ENCODE results near the gene WSB2.

Gene WSB2

DNA sequence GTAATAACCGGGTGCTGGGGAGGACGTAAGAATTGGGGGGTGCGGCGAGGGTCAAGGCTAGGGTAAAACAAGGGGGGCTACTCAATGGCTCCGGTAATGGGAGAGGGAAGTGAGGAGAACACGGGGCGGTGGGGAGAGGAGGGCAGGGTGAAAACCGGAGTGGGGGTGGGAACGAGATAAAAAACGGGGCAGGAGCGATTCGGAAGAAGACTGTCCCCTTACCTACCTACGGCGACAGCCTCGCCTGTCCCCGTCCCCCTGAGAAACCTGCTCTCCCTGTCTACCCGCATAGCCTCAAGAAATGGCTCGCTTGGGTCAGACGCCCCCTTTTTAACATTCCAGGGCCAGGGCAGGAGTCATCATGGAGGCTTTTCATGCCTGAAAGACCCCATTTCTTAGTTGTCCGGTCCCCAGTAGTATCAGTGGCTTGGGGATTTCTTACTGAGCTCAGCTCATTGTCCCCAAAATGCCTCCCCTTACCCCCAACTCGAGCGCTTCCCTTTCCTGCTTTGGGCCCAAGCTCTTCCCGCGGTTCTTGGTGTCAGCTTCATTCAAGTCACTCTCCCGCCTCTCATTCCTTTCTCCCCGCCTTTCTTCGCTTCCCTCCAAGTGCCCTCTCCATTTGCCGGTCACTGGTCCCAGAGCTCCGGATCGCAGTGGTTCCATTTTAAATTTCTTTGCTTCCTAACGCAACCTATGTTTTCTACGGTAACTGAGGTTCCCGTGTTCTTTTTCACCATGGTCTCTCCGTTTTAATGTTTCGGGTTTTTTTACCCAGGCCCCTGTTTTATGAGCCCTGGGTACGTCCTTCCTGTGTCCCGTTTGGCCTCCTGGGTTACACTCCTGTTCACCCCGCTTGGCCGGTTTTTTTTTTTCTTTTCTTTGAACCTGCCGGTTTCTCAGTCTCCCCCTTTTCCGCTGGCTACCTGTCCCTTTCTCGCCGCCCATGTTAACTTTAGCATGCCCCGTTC, 1.2 kb upstream of the WSB2 start:
- DNase-seq, result peak; percentile 74

DNA sequence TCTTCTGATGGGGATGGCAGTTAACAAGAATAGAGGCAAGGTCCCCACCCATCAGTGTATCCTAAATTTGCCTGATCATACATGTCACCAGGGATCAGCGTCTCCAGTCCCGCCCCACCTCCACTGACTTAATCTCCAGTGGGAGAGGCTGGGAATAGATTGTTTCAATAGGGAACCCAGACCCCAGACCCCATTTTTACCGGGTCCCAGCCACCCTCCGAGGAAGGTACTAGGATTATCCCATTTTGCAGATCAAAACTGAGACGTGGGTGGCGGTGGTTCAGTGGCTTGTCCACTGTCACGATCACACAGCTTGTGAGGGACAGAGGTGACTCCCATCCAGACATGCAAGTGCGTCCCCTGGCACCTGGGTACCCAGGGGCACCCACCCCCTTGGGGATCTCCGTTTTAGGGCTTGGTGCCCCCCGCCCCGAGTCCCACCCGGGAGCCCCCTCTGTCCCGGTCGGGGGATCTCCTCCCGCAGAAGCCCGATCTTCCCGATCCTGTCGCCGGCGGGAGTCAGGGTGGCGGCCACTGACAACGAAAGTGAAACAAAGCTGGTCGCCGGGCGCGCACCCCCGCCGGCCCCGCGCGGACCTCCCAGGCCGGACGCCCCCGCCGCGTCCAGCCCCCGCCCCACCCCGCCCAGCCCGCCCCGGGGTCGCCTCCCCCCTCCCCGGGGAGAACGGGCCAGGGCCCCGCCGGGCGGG, 523 bp downstream of the WSB2 start:
- DNase-seq, result no peak

DNA sequence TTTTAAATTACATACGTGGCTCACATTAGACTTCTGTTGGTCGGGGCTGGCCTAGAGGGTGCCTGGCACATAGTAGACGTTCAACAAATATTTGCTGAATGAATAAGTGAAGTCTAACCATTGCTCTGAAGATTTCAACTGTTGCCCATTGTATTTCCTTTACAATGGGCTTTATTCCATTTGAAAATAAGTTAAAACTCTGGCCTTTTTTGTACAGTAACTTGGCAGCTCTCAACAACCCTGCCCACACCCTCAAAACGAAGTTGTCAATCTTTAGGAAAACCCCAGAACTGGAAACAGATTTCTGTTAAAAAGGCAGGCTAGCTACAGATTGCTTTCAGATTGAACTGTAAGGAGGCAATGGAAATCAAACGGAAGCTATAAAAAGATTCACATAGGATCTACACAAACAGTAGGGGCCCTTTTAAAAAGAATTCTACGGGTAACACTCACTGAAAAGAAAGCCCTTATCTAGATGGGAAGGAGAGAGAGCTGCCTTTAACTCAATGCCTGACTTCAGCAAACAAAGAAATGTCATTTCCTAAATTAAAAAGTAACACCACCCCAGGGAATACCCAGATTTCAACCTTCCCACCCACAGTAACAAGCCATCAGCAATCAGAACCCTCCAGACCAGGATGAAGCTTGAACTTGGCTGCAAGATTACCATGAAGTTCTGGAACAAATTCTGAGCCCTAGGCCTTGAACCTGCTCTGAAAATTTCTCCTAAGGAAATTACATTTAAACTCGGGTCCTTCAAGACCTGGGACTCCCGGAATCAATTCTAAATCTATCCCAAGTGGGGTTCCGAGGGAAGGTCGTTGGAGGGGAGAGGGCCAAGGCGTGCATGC, 1.4 kb downstream of the WSB2 start:
- no peak for DNase-seq

DNA sequence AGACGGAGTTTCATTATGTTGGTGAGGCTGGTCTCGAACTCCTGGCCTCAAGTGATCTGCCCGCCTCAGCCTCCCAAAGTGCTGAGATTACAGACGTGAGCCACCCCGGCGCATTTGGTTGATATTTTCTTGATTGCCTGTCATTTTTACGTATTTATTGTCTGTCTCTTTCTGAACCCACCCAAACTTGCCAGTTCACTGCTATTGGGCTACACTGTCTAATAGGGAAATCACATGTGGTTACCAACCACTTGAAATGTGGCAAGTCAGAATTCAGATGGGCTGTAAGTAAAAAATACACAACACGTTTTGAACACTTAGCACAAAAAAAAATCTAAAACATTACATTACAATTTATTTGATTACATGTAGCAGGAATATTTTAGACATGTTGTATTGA, 2.1 kb downstream of the WSB2 start:
- no peak for DNase-seq

DNA sequence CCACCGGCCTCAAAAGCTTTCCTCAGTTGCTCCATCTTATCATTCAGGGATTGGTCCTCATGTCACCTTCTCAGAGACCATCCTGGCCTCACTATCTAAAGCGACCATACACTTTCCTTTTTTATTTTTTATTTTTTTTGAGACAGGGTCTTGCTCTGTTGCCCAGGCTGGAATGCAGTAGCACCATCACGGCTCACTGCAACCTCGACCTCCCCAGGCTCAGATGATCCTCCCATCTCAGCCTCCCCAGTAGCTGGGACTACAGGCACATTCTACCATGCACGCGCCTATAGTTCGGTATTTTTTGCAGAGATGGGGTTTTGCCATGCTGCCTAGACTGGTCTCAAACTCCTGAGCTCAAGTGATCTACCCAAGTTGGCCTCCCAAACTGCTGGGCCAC, 2.8 kb downstream of the WSB2 start:
- no peak for DNase-seq

DNA sequence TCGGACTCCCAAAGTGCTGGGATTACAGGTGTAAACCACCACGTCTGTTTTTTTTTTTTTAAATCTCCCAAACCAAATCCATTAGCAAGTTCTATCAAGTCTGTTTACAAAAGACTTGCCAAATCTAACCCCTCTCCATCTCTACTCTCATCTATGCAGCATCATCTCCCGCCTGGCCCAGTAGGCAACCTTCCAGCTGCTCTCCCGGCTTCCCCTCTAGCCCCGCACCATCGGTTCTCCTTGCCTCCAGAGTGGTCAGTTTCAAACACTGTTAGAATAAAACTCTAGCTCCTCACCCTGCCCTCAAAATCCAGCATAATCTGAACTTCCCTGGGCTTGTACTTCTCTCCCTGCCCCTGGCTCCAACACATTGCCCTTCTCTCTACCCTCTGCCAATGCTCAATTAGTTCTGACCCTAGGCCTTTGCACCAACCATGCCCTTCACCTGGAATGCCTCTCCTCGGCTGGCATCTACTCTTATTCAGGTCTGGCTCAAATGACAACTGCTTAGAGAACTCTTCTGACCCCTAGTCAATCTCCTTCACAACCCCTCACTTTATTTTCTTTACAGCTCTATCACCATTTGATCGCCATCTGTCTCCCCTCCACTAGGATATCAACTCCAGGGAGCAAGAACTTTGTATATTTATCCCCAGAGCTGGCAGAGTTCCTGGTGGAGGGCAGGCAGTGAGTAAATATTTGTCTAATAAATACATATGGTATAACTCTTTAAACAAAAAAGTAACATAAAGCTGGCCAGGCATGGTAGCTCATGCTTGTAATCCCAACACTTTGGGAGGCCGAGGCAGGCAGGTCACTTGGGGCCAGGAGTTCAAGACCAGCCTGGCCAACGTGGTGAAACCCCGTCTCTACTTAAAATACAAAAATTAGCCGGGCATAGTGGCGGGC, 4.9 kb downstream of the WSB2 start:
- no peak for DNase-seq

DNA sequence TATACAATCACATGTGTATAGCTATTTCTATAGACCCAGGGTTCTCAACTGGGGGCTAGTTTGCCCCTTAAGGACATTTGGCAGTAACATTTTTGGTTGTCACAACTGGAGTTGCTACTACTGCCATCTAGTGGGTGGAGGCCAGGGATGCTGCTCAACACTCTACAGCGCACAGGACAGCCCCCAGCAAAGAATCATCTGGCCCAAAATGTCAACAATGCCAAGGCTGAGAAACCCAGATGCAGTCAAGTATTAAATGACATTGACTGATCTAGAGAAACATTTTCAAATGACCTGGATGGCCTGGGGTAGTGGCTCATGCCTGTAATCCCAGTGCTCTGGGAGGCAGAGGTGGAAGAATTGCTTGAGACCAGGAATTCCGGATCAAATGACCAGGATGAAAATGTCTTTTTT, 5.8 kb downstream of the WSB2 start:
- peak; percentile 37 for DNase-seq

DNA sequence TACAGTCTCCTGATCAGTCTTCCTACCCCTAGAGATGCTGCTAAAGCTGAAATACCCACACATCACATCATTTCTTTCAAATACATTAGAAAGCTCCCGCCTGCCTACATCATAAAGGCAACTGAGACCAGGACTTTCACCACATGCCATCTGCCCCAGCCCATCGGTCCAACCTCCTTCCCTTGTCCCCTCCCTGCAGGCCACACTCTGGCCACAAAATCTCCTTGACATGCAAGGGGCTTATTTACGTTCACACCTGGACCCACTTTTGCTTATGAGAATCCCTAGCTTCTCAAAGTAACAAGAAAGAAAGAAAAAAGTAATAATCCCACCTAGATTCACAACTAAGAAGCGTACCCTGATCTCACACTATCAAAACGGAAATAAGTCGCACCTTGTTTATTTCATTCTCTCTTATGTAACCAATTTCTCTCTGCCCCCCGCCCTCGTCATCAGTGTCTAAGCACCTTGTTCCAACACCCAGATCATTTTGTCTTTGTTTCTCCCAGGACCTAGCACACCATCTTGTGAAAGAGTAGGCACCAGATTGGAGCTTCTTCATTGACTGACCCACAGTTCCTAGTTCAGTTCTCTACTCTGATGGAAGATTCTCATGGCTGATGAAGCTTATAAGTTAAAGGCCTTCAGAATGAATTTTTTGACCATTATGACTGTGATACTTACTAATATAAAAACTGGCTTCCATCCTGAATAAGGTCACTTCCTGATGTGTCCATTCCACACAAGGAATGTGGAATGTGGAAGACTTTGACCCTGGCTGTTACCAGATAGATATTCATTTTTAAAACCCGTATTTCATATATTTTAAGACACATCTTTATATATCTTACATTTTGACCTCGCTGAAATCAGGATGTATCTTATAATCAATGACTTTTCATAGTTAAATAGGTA, 7.7 kb downstream of the WSB2 start:
- no peak for DNase-seq

DNA sequence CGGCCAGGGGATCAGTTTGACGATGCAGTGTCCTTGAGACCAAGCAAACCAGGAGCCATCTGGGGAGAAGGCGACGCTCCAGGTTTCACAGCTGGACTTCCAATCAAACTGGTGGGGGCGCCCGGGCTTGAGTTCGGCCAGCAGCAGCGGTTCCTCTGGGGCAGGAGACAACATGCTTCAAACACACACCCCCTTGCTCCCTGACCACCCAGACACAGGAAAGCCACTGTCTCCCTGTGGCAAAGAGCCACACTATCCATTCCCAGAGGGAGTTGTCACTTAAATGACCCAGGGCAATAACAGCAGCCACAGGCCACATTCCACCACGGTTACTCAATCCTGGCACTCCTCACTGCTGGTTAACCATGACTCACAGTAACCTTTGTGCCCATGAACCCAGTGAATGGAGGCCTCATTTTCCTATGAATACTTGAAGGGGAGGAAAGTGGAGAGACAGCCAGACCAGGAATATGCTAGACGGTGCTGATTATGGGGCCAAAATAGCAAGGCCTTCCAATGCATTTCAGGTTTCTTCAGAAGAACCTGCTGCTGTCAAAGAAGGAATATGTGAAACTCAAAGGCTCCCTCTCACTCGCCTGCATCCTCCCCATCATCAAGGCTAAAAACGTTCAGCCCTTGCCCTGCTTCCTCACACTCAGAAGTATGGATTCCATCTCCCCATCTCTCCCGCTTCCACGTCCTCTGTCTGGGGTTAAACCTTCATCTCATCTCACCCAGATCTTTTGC, 8.5 kb downstream of the WSB2 start:
- no peak for DNase-seq

DNA sequence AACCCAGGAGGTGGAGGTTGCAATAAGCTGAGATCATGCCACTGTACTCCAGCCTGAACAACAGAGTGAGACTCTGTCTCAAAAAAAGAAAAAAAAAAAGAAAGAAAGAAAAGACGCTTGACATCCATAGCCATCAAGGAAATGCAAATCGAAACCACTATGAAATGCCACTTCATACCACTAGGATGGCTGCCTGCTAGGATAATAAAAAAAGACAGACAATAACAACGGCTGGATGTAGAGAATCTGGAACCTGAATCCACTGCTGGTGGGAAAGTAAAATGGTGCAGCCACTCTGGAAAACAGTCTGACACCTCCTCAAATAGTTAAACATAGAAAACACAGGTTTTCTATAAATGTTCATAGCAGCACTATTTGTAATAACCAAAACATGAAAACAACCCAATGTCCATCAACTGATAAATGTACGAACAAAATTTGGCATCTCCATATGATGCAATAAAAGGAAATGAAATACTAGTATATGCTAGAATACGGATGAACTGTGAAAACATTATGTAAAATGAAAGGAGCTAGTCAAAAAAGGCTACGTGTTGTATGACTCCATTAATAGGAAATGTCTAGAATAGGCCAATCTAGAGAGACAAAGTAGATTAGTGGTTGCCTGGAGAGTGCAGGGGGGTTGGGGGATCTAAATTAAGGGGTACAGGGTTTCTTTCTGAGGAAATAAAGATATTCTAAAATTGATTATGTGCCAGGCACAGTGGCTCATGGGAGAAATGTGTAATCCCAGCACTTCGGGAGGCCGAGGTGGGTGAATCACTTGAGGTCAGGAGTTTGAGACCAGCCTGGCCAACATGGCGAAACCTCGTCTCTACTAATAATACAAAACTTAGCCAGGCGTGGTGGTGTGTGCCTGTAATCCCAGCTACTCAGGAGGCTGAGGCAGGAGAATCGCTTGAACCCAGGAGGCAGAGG, 9.7 kb downstream of the WSB2 start:
- DNase-seq, result no peak

DNA sequence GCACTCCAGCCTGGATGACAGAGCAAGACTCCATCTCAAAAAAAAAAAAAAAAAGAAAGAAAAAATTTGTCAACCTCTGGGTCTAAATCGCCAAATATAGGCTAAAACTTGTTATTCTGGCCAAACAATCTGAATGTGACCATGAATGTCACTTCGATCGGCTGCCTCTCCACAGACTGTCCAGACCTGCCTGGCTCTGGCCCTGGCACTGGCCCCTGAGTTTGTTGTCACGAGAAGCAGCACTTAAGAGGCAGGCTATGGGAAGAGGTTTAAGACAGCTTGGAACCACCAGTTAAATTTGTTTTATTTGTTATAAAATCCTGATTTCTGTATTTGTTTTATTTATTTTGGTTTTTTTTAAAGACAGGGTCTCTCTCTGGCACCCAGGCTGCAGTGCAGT, 14.5 kb downstream of the WSB2 start:
- DNase-seq, result no peak

DNA sequence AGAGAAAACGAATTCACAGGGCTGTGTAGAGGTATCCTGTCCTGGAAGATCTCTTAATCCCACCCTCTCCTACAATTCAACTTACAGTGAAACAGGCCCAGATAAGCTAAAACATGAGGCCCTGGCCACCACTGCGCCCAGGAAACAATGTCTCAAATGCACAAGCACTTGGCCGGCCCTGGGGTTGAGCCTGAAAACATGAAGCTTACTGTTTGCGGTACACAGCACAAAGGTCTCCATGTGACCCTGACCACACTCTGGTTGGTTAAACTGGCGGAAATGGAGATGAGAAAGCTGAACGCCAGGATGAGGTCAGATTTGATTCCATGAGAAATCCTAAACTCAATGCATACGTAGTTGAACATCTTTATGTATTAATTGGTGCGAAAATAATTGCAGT, 16.4 kb downstream of the WSB2 start:
- no peak for DNase-seq

DNA sequence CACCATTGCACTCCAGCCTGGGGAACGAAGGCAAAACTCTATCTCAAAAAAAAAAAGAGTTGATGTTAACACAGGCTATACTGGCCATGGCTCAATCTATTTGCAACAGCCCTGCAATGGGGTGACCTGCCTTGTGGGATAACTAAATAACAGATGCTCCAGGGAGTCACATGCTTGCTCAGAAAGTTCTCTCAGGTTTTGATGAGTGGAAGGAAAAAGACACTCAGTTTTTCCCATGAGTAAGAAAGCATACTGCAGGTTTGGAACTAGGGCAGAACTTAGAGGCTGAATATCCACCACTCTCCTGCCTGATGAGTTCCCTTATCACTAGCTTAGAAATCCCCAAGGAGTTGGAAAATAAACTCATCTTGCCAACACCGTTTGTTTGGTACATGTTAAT, 16.9 kb downstream of the WSB2 start:
- no peak for DNase-seq

DNA sequence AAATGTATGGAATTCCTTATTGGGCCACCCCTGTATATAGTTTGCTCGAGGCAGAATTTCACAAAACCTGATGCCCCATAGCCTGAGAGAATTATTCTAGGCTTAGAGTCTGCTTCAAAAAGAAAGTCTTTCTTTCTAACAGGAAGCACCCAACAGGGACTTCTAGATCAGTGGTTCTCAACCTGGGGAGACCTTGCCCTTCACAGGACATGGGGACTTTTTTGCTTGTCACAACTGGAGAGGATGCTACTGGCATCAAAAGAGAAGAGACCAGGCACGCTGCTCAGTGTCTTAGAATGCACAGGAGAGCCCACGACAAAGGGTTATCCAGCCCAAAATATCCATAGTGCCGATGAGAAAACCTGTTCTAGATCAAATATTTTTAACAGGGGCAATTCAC, 18.9 kb downstream of the WSB2 start:
- DNase-seq, result no peak

DNA sequence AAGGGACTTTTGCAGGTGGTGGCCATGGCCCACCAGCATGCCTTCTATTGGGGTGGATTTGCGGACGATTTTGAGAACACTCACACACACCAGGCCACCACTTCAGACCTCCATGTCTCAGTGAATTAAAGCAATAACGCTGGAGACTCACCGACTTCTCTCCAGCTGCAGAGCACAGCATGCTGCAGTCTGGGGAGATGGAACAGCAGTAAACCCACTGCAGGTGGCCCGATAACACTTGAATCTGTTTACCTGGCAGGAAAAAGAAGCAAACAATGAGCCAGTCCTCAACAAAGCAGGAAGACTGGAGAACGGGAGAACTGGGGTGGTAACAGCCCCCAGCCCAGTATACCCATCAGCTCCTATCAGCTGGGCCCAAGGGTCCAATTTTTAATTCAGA, 22.8 kb downstream of the WSB2 start:
- DNase-seq, result peak; percentile 21

DNA sequence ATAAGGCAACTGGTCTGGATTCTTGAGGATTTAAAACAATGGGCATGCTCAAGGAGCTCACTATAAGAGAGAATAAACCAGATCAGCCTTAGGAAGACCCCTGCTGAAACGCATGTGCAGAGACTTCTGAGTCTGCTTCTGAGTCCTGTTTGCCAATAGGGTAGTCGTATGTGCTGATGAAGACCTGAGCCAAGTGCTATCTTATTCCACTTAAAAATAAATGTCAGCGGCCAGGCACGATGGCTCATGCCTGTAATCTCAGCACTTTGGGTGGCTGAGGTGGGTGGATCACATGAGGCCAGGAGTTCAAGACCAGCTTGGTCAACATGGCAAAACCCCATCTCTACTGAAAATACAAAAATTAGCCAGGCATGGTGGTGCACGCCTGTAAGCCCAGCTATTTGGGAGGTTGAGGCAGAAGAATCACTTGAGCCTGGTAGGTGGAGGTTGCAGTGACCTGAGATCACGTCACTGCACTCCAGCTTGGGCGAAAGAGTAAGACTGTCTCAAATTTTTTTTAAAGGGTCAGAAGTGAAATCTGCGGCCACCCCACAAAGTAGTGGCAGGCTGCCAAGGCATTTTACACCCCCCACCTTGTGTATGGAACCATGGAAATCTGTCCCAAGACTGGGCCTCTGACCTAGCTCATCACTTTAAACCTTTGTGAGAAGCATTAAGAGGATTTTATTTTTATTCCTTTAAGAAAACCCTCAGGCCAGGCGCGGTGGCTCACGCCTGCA, 24.1 kb downstream of the WSB2 start:
- no peak for DNase-seq

DNA sequence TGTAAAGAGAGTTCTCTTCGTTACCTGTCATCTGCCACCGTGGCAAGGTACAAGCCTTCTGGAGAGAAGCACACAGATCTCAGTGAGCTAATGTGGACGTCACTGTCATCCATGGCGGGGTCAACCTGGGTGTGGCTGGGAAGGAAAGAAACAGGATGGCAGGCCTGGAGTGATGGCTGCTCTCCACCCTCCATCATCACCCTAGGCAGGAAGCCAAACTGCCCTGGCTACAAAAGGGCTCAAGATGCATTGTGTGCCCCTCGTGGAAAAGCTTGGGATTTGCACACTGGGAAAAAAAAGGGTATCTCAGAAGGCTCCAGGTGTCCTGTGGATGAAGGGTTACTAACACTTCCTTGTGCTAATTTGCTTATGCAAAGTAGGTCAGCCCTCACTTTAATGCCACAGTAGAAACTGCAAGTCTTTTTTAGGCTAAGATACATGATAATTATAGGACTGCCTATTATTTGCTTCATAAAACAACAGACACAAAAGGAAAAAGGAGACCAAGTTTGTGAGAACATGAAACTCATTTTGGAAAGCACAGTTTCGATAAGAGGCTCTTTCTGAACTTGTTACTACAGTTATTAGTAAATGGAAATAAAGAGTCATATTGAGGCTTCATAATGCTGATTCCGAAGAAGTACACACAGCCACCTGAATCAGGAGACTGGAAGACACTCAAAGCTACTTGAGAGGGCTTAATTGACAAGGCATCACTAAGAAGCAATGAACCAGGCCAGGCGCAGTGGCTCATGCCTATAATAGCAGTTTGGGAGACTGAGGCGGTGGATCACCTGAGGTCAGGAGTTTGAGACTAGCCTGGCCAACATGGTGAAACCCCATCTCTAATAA, 25.6 kb downstream of the WSB2 start:
- DNase-seq, result peak; percentile 46
